ENCODE measurements around the gene RSPH1. TPM values are rescaled to one million over a fixed set of nuclear protein-coding genes. Genes with fewer than 3 reads are reported as not detected.

The RSPH1 gene
- total RNA-seq, 3 donors from 2014 or later, result 0.48 to 2.3 (median 0.88) TPM

DNA sequence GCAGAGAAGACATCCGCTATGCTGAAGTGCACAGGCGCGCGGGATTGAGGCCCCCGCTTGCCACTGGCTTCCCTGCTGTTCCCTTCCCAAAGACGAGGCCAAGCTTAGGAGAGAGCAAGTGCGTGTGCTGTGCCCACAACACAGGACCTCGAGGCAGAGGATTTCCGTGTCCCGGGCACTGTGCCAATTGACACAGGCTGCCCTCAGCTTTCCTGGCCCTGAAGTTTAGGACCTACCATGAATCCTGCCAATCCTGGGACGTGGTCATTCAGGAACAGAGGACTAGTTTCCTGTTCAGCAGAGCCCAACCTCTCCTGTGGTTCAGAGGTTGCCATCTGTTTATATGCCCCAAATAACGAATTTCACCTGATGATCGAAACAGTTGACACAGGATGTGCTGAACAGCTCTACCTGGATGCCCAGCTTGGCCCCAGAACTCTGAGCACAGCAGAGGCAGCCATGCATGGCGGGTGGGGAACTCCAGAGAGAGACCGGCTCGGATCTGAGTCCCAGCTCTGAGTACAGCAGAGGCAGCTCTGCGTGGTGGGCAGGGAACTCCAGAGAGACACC lies 39.7 kb upstream of the RSPH1 start:
- Histone ChIP-seq H3K4me3 (no peak overlapping the region), H3K27ac (peak overlapping the region in 1 of 2 donors; percentile 12), H3K9me3 (no peaks in the 10 kb centered on the region), H3K4me1 (no peaks in the 10 kb centered on the region), H3K27me3 (no peaks in the 10 kb centered on the region), H3K36me3 (no peaks in the 10 kb centered on the region)
- peak in 1 of 2 donors; percentile 65 for DNase-seq (ENCODE audit: low spot score in 2 of 2)
- TF ChIP-seq POLR2AphosphoS5 (IDR thresholded peaks at IDR 0.05) (no peak), POLR2A (IDR thresholded peaks at IDR 0.05) (no peak)
- TF ChIP-seq, protein P1, sequence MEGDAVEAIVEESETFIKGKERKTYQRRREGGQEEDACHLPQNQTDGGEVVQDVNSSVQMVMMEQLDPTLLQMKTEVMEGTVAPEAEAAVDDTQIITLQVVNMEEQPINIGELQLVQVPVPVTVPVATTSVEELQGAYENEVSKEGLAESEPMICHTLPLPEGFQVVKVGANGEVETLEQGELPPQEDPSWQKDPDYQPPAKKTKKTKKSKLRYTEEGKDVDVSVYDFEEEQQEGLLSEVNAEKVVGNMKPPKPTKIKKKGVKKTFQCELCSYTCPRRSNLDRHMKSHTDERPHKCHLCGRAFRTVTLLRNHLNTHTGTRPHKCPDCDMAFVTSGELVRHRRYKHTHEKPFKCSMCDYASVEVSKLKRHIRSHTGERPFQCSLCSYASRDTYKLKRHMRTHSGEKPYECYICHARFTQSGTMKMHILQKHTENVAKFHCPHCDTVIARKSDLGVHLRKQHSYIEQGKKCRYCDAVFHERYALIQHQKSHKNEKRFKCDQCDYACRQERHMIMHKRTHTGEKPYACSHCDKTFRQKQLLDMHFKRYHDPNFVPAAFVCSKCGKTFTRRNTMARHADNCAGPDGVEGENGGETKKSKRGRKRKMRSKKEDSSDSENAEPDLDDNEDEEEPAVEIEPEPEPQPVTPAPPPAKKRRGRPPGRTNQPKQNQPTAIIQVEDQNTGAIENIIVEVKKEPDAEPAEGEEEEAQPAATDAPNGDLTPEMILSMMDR (IDR thresholded peaks at IDR 0.05), result no peak
- intact Hi-C loops (cut with DNase I; ENCODE audit: low total_unique reads), result no loop called here

- Histone ChIP-seq H3K27ac (no peak overlapping the region), H3K4me3 (peak overlapping the region in 1 of 3 donors; percentile 7), H3K4me1 (no peaks in the 10 kb centered on the region), H3K36me3 (no peaks in the 10 kb centered on the region), H3K9me3 (no peaks in the 10 kb centered on the region), H3K27me3 (no peaks in the 10 kb centered on the region)
- TF ChIP-seq, protein P1 (IDR thresholded peaks at IDR 0.05), result no peak
- TF ChIP-seq POLR2AphosphoS5 (IDR thresholded peaks at IDR 0.05), result no peak
- no peak for TF ChIP-seq POLR2A (IDR thresholded peaks at IDR 0.05)
- DNase-seq (ENCODE audit: low spot score in 2 of 2), result no peak
- intact Hi-C loops (cut with DNase I; ENCODE audit: low total_unique reads), result no loop called here
These were observed 38.7 kb upstream of the RSPH1 start for GRCh38 chr21:42534421-42535378.

GRCh38 chr21:42533963-42534355 lies 37.9 kb upstream of the RSPH1 start:
- no peaks in the 10 kb centered on the region for H3K9me3 ChIP-seq
- H3K36me3 ChIP-seq, result no peaks in the 10 kb centered on the region
- no peak for DNase-seq (ENCODE audit: low spot score in 2 of 2)
- H3K4me1 ChIP-seq, result no peaks in the 10 kb centered on the region
- intact Hi-C loops (cut with DNase I; ENCODE audit: low total_unique reads), result no loop called here
- TF ChIP-seq POLR2A (IDR thresholded peaks at IDR 0.05) (no peak), POLR2AphosphoS5 (IDR thresholded peaks at IDR 0.05) (no peak)
- TF ChIP-seq, protein P1 (IDR thresholded peaks at IDR 0.05), result no peak
- no peak overlapping the region for H3K27ac ChIP-seq
- H3K27me3 ChIP-seq, result no peaks in the 10 kb centered on the region
- no peak overlapping the region for H3K4me3 ChIP-seq

GRCh38 chr21:42533306-42533962 lies 37.4 kb upstream of the RSPH1 start:
- Histone ChIP-seq H3K36me3 (no peaks in the 10 kb centered on the region), H3K27me3 (no peaks in the 10 kb centered on the region), H3K27ac (no peak overlapping the region), H3K4me3 (no peak overlapping the region), H3K9me3 (no peaks in the 10 kb centered on the region), H3K4me1 (no peaks in the 10 kb centered on the region)
- no peak for DNase-seq (ENCODE audit: low spot score in 2 of 2)
- intact Hi-C loops (cut with DNase I; ENCODE audit: low total_unique reads), result no loop called here
- TF ChIP-seq, protein P1 (IDR thresholded peaks at IDR 0.05), result no peak
- TF ChIP-seq POLR2AphosphoS5 (IDR thresholded peaks at IDR 0.05), result no peak
- no peak for TF ChIP-seq POLR2A (IDR thresholded peaks at IDR 0.05)
